SHP77 (cell line): ENCODE results near the gene COTL1.

ENCODE experiments used
- DNase-seq, 2 experiments: peaks; one replicate each; lab custom pipeline; 2025; lab: John Stamatoyannopoulos, UW

The COTL1 gene

DNA sequence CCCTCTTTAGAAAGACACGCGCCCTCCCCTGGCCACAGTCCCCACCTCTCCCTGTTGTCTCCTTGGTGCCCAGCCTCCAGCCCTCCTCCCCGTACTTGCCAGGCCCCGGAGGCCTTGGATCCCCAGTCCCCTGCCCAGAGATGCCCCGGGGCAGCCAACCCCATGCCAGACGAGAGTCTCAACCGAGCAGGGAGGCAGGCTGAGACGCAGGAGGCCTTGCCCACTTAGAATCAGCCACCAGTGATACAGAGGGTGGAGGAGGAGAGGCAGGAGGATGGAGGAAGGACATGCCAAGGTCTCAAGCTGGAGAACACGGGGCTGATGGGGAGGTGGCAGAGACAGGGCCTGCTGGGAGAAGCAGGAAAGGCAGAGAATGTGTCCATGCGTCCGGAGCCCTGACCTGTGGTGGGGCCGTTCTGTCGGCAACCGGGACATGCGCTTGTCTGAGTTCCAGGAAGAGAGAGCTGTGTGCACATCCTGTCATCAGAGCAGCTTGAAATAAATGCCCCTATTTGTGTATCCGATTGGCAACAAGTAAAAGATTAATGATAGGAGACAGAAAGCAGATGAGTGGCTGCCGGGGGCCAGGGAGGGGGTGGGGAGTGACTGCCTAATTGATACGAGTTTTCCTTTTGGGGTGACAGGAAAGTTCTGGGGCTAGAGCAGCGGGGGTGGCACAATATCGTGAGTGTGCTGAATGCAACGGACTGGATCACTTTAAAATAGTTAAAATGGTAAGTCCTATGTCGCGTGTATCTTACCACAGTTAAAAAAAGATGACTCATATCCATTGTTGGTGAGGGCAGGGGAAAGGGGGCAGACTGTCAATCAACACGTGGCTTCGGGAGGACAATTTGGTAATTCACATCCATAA is 68.7 kb downstream of the COTL1 start:
- no peak for DNase-seq

DNA sequence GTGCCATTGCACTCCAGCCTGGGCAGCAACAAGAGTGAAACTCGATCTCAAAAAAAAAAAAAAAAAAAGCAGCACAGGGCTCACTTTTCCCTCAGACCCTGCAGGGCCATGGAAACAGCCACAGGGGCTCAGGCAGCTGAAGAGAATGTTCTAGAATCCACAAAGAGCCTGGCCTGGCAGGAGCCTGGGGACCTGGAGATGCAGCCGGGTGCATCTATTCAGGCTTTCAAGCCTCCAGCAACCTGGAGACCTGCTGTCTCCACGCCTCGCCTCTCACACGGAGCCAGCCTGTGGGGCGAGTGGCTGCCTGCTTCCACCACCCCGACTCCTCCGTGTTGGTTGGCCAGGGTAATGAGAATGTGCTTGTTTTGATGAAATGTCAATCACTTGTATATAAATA is 69.4 kb downstream of the COTL1 start:
- DNase-seq: no peak

DNA sequence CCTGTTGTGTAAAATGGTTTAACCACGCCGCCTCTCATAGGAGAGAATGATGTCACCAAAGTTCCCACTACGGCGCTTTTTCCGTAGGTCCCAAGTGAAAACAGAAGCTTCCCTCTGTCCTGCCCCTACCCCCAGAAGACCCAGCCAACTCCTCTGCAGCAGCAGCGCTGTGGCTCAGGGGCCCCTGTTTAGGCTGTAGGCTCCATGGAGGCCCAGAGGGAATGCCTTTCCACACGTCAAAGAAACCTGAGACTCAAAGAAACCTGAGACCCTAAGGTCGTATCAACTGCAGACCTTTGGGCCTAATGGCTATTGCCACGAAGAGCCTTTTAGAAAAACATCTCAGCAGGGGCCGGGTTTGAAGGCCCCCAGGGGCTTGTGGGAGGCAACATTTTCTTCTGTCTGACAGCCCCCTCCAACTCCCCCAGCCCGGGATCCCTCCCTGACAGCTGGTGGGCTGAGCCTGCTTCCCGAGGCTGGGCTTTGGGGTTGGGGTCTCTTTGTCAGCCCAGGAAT is 70.3 kb downstream of the COTL1 start:
- DNase-seq: no peak

DNA sequence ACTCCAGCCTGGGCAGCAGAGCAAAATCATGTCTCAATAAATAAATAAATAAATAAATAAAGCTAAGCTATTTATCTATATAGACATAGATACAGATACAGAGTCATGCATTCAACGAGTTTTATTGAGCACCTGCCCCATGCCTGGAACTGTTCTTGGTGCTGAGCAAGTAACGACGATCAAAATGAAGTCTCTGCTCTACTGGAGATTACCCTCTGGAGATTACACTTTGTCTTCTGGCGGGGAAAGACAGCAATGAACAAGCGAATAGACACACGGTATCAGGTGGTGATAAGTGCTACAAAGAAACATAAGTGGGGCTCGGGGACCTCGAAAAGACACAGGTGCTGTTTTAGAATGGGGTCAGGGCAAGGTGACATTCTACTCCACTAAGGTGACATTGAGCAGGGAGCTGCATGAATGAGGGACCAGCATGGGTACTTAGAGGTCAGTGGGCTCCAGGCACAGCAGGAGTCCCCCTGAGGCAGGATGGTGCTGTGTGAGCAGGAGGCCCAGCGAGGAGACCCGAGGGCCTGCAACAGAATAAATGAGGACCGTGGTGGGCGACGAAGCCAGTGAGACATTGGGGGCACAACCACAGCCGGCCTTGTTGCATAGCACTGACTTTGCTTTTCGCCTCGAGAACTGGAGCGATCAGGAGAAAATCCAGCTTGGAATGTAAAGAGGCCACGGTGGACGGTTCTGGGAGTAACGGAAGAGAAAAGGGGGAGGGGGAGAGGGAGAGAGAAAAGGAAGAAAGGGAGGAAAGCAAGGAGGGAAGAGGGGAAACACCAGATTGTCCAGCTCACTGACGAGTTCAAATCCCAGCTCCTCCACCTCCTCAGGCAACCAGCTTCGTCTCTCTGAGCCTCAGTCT is 71.0 kb downstream of the COTL1 start:
- no peak for DNase-seq

DNA sequence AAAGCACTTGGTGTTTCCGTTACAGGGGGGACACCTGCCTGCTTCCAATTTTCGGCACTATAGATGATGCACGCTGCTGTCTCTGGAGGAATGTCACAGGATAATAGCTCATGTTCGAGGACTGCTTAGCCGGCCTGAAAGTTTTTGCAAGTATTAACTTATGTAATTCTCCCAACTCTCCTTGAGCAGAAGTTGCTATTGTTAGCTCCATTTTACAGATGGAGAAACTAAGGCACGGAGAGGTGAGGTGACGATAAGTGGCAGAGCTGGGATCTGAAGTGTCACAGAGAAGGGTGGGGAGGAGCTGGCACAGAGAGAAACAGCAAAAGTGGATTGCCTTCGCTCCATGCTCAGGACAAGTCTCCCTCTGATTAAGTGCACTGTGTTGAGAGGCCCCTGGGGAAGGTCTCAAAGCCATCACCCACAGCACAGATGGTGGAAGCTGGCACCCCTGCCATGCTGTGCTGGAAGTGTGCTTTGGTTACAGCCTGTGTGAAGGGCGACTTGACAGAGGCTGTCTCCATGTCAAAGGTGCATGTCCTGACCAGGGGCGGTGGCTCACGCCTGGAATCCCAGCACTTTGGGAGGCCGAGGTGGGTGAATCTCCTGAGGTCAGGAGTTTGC is 72.7 kb downstream of the COTL1 start:
- no peak for DNase-seq

DNA sequence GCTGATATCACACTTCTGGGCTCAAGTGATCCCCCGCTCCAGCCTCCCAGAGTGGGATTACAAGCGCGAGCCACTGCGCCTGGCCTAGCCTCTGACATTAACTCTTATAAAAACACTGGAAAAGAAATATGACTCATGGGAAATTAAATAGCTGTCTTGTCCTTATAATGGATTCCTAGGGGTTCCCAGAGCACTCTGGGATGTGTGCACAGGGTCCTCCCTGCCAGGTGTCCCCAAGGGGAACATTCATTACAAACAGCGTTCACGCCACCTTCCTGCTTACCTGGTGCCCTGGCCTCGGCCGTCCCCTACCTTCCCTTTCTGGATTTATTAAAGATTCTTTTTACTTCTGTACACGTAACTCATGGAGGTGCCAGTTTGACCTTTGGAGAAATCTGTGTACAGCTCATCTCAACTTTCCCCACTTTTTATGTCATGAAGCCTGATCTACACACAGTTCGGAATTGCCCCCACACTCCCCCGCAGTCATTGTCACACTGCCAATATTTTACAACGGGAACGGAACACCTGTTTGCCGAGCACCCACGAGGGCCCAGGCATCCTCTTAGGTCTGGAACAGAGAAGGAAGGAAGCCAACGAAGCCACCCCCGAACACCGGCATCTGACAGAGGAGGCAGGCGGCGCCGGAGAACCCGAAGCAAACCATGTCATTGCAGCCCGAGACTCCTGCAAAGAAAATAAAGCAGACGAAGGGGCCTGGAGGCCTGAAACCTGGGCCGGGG is 73.7 kb downstream of the COTL1 start:
- DNase-seq: peak; percentile 45 to 49

DNA sequence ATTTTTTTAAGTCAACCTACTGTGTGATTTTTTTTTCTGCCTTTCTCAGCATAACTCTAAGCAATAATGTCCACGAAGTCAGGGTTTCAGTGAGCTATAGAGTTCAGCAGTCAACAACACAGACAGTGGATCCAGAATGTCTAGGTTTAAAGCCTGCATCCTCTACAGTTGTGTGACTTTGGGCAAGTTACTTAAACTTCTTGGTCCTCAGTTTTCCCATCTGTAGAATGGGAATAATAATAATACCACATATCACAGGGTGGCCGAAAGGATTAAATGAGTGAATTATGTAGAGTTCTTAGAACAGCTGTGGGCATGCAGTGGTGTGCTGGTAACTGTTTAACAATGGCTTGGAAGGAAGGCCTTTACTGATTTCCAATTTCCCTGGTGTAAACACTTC is 74.6 kb downstream of the COTL1 start:
- DNase-seq: no peak

DNA sequence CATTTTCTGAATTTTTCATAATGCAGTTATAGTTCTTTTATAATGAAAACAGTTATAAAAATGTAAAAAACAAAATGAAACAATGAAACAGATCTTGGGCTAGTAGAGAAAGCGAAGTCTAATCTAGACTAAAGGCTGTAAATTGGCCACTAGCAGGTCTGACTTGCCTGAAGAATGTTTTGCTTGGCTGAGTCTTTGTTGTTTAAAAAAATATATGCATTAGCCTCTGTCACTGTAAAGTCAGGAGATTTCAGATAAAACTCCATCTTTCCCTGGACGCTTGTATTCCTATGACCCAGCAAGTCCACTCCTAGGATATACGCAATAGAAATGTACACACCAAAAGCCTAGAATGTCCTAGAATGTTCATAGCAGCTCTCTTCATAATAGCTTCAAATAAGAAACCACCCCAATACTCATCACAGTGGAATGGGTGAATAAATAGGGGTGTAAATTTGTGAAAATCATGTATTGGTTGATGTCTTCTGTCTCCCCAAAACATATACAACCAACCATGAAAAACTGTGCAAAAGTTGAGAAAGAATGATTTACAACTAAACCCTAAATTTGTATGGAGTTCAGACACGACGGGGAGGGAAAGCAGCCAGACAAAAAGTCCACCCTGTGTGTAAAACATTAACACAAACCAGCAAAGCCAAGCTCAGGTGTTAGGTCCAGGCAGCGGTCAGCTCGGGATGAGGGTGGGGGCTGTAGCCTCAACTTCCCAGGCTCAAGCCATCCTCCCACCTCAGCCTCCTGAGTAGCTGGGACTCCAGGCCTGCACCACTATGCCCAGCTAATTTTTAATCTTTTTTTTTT is 75.7 kb downstream of the COTL1 start:
- DNase-seq: no peak

DNA sequence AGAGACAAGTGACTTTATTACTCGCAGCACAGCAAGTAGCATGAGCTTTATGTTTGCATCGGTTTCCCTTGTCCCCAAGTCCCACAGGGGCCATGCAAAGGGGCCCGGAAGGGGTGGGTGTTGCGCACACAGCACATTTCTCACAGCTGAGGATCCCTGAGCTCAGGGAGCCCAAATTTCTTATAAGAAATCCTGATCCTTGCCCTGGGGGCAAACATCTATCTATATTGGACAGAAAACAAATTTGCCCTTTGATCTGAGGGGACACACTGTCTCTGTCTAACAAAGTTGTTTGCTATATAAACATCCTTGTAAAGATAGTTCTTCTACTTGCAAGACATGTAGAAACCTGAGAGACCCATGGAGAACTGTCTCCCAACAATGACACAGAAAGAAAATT is 77.7 kb downstream of the COTL1 start:
- no peak for DNase-seq

DNA sequence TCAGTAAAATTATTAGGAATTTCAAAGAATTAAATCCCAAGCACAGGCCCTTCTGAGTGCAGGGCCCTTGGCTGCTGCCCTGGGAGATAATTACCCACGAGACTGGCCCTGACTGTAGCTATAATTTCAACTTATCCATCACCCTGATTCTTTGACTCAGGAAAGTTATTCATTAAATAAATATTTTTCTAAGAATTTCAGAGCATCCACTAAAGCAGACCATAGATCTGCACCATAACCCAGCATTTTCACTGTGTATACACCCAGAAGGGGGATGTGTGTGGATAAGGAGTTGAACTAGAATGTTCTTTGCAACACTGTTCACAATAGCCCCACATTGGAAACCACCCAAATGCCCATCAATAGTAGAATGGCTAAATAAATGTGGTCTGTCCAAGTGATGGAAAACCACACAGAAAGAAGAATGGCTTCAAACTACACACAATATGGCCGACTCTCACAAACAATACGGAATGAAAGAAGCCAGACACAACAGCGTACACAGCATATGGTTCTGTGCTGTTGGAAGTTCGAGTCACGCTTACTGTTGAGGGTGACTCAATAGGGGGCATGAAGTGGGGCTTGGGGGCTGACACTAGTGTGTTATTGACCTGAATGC is 79.5 kb downstream of the COTL1 start:
- DNase-seq: no peak

DNA sequence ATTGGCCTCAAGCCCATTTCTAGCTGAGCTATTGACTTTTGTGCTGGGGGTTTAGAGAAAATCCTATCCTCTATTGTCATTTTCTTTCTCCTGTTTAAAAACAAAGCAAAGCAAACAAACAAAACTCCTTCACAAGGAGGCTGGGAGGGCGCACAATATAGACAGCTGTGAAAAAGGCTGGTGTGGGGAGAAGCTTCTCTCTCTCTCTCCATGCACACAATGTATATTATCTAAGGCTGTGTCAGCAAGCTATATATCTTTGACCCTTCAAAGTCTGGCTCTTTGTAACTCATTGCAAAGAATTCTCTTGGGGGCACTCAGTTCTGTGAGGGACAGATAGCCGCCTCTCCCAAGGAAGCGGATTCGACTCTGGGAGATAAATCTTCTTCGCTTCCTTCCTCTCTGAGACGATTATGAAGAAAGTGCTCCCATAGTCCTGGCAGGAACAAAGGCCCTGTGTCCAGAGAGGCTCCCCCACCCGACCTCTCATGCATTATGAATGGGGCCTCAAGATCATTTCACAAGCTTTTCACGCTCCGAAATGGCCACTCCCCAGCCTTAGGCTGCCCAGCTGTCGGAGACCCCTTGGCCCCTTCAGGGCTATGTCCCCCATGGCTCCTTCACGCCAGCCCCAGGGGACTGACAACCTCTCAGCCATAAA is 80.3 kb downstream of the COTL1 start:
- DNase-seq: no peak

DNA sequence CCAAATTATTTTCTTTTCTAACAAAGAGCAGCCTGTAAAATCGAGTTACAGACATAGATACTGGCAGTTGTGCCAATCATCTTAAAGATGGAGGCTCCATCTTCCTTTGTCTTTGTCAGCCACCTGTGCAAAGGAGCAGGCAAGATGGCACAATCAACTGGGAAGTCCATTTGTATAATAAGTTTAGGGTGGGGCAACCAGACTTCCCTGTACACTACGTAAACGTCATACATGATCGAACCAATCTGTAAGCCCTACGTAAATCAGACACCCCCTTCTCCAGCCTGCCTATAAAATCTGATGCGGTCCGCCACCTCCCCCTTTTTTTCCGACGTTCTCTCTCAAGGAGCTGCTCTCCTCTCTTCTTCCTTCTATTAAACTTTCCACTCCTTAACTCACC is 82.0 kb downstream of the COTL1 start:
- no peak for DNase-seq

DNA sequence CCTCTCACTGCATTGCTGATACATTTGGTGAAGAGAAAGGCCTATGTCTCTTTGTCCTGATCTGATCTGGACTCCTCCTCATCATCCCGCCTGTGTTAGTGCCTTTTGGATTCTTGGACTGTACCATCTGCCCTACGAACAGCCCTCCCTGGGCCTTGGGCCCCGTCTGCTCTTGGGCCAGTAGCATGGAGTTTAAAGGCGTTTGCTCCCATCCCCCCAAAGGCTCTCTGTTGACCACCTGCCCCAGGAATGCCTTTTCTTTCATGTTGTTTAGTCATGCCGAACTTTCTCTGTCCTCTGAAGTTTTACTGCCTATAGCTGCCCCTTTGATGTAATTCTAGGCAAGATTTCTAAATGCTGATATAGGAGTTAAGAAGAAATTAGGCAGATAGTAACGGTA is 82.5 kb downstream of the COTL1 start:
- DNase-seq: no peak

DNA sequence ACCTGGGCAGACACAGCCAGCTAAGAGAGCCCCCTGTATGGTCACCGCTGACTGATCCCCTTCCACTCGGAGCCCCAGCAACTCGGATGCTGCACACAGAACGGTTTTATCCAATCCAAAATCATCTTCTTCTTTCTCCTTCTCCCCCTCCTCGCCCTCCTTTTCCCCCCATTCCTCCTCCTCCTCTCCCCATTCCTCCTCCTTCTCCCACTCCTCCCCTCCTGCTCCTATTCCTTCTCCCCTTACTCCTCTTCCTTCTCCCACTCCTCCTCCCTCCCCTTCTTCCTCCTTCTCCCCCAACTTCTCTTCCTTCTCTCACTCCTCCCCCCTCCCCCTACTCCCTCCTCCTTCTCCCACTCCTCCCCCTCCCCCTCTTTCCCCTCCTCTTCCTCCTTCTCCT is 83.1 kb downstream of the COTL1 start:
- DNase-seq: no peak

DNA sequence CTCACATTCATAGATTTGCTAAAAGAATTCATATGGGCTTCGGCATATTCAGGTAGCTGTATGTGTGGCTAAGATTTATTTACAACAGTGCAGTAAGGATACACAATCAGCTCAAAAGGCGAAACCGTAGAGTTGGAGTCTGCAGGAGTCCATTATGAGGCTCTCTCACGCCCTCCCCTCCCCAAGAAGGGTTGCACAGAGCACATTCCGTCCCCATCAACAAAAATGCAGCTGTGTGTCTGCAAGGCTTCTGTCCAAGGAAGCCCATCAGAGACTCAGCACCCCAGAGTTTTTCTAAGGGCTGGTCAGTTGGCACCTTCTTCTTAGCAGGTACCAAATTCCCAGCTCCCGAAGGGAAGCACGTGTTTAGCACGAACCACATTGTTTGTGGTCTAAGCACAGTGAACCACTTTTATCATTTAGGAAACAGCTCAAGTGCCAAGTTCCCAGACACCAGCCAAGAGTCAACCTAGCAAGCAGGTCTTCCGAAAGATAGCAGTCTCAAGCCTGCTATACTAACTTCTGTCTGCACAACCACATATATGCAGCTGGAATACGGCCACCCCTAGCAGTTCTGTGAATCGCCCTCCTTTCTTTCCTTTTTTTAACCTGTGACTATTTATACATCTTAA is 84.9 kb downstream of the COTL1 start:
- DNase-seq: no peak

DNA sequence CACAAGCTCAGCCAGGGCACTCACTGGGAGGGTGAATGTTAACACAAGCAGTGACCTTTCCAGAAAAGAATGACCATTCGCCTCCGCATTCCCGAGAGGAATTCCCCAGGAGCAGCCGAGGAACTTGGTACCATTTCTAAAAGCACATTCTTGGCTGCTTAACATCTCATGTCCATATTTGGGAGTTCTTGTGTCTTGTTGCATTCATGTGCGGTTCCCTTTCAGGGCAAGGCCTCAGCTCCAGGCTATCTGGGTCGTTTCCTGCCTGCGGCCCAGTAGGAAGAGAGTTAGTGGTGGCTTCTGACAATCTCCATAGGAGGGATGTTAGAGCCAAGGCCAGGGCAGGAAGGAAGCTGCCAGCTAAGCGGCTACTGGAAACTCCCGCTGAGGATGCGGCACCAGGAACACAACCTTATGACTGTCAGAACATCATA is 85.6 kb downstream of the COTL1 start:
- no peak for DNase-seq

DNA sequence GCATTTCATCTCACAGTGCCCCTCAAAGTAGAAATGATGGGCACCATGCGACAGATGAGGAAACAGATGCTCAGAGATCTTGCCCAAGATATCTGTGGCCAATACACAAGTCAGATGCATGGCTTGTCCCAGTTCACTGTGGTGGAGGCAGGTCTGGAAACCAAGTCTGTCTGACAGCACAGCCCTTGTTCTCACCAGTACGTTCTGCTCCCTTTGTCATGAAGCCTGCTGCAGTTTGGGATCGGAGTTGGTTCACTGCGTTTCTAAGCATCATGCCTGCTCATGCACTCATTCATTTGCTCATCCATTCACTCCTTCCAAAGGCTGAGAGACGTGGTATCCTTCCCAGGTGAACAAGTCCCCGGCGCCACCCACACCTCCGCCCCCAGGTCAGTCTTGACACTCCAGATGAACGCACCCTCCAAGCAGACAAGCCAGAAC is 86.2 kb downstream of the COTL1 start:
- no peak for DNase-seq

DNA sequence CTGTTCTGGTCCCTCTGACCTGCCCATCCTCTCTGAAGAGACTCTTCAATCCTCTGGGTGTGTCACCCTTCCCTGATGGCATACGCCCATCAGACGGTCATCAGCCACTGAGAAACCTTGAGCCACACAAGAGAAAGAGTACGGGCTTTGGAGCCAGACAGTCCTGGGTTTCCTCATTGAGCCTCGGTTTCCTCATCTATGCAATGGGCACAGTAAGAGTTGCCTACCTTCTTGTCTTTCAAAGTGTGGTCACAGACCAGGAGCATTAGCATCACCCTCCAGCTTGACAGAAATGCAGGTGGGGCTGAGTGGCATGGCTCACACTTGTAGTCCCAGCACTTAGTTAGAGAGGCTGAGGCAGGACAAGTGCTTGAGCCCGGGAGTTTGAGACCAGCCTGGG is 87.3 kb downstream of the COTL1 start:
- DNase-seq: no peak

DNA sequence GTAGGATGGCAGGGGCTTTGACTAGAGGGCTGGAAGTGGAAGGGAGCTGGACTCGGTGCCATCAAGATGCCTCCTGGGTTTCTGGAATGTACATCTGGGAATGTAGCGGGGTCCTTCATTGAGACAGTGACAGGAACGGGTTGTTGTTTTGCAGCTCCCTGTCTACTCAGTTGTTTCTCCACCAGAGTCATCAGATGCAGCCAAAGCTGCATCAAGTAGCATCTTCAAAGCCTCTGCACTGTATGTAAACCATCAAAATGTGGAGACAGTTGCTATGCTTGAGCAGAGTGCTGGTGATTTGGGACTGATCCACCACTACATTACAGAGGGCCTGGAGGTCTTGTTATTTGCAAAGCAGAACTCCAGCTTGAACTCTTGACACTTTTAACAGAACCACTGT is 88.3 kb downstream of the COTL1 start:
- no peak for DNase-seq
